Measurements from ENCODE around the gene SLC44A2.

SLC44A2 gene

DNA sequence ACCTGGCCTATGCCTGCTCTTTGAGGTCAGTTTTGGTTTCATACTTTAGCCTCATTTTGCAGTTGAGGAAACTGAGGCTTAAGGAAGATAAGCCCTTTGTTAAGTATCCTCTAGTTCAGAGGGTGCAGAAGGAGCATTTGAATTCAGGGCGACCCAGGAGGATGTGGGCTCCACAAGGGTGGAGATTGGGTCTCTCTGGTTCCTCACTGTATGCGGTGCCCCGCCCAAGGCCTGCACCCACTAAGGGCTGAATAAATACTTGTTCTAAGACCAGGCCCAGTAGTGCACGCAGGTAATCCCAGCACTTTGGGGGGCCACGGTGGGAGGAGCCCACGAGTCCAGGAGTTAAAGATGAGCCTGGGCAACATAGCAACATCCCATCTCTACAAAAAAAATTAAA, 768 bp upstream of the SLC44A2 start:
- no peak overlapping the region for H3K9ac ChIP-seq (ENCODE audit: insufficient read length)
- TF ChIP-seq POLR2AphosphoS5 (IDR thresholded peaks at IDR 0.05; ENCODE audit: borderline replicate concordance, low read depth, low read length) (no peak), FOXP2 (optimal IDR thresholded peaks at IDR 0.05; ENCODE audit: control extremely low read depth, extremely low read length, insufficient read depth) (no peak), EZH2 (IDR thresholded peaks at IDR 0.05) (no peak)
- H3K27ac ChIP-seq = no peak overlapping the region
- H3K36me3 ChIP-seq (ENCODE audit: insufficient read depth, low read length) = peaks cover 4% of the 10 kb centered on the region
- H3K9me3 ChIP-seq (ENCODE audit: low read depth, low read length) = no peaks in the 10 kb centered on the region
- no peak overlapping the region for H3K4me3 ChIP-seq
- no peak for DNase-seq (ENCODE audit: low read depth, low spot score)

DNA sequence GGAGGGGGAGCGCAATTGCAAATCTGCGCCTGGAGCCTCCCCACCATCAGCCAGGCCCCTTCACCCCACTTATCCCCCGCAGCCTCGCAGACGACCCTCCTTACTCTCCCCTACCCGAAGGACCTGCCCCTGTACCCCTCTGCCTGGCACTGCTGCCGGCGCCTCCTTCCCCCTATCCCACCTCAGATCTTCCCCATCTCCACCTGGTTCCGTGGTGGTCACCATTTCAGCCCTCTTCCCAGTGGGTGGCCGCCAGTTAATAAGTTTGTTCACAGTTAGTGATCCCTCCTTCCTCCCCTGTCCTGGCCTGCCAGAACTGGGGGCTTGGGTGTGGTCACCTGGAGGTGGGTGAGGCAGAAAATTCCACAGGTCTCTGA, 397 bp downstream of the SLC44A2 start:
- no peak overlapping the region for H3K9ac ChIP-seq (ENCODE audit: insufficient read length)
- TF ChIP-seq FOXP2 (optimal IDR thresholded peaks at IDR 0.05; ENCODE audit: control extremely low read depth, extremely low read length, insufficient read depth) (no peak), POLR2AphosphoS5 (IDR thresholded peaks at IDR 0.05; ENCODE audit: borderline replicate concordance, low read depth, low read length) (no peak), EZH2 (IDR thresholded peaks at IDR 0.05) (no peak)
- no peak for DNase-seq (ENCODE audit: low read depth, low spot score)
- no peaks in the 10 kb centered on the region for H3K9me3 ChIP-seq (ENCODE audit: low read depth, low read length)
- H3K4me3 ChIP-seq = no peak overlapping the region
- H3K27ac ChIP-seq = no peak overlapping the region
- H3K36me3 ChIP-seq (ENCODE audit: insufficient read depth, low read length) = peaks cover 4% of the 10 kb centered on the region

DNA sequence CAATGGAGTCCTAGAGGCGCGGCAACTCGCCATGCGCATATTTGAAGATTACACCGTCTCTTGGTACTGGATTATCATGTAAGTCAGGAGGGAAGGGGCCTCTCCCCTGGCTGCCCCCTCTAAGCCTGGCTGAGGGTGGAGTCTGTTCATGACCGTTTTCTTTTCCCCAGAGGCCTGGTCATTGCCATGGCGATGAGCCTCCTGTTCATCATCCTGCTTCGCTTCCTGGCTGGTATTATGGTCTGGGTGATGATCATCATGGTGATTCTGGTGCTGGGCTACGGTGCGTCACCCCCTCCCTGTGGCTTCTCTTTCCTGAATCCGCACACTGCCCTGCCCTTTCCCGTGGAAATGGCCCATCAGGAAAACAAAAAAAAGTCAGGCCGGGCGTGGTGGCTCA, 6.5 kb downstream of the SLC44A2 start:
- H3K27ac ChIP-seq = no peak overlapping the region
- DNase-seq (ENCODE audit: low read depth, low spot score) = no peak
- H3K4me3 ChIP-seq = no peak overlapping the region
- H3K36me3 ChIP-seq (ENCODE audit: insufficient read depth, low read length) = peaks cover 38% of the 10 kb centered on the region
- H3K9ac ChIP-seq (ENCODE audit: insufficient read length) = no peak overlapping the region
- TF ChIP-seq EZH2 (IDR thresholded peaks at IDR 0.05) = no peak
- no peaks in the 10 kb centered on the region for H3K9me3 ChIP-seq (ENCODE audit: low read depth, low read length)

DNA sequence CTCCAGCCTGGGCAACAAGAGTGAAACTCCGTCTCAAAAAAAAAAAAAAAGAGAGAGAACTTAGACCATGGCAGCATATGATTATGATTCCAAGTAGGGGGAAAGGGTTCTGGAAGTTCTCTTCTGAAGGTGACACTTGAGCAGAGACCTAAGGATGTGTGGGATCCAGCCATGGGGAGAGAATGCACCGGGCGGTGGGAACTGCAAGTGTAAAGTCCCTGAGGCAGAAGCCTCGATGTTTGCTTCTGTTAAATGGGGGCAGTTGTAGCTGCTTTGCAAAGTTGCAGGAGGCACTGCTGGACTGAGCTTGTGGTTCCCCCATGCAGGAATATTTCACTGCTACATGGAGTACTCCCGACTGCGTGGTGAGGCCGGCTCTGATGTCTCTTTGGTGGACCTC, 9.1 kb downstream of the SLC44A2 start:
- Histone ChIP-seq H3K27ac (no peak overlapping the region), H3K4me3 (no peak overlapping the region), H3K9ac (ENCODE audit: insufficient read length) (no peak overlapping the region), H3K36me3 (ENCODE audit: insufficient read depth, low read length) (peaks cover 39% of the 10 kb centered on the region; the same call in 1 of the 2 replicates), H3K9me3 (ENCODE audit: low read depth, low read length) (no peaks in the 10 kb centered on the region)
- TF ChIP-seq FOXP2 (optimal IDR thresholded peaks at IDR 0.05; ENCODE audit: control extremely low read depth, extremely low read length, insufficient read depth) (no peak), EZH2 (IDR thresholded peaks at IDR 0.05) (no peak), POLR2AphosphoS5 (IDR thresholded peaks at IDR 0.05; ENCODE audit: borderline replicate concordance, low read depth, low read length) (no peak)
- DNase-seq (ENCODE audit: low read depth, low spot score) = no peak

DNA sequence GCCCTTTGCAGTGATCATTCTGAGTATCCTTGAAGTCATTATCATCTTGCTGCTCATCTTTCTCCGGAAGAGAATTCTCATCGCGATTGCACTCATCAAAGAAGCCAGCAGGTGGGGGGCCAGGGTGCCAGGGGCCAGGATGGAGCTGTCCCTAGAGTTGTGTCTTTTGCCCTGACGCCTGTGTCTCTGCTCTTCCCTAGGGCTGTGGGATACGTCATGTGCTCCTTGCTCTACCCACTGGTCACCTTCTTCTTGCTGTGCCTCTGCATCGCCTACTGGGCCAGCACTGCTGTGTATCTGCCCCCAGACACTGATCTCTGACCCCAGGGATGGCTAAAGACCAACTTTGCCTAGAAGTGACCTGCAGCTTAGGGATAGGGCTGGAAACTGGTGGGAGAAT, 9.6 kb downstream of the SLC44A2 start:
- no peak for DNase-seq (ENCODE audit: low read depth, low spot score)
- H3K9ac ChIP-seq (ENCODE audit: insufficient read length) = no peak overlapping the region
- H3K27ac ChIP-seq = no peak overlapping the region
- no peak overlapping the region for H3K4me3 ChIP-seq
- H3K9me3 ChIP-seq (ENCODE audit: low read depth, low read length) = no peaks in the 10 kb centered on the region
- TF ChIP-seq POLR2AphosphoS5 (IDR thresholded peaks at IDR 0.05; ENCODE audit: borderline replicate concordance, low read depth, low read length) (no peak), EZH2 (IDR thresholded peaks at IDR 0.05) (no peak), FOXP2 (optimal IDR thresholded peaks at IDR 0.05; ENCODE audit: control extremely low read depth, extremely low read length, insufficient read depth) (no peak)
- peaks cover 39% of the 10 kb centered on the region; the same call in 1 of the 2 replicates for H3K36me3 ChIP-seq (ENCODE audit: insufficient read depth, low read length)

DNA sequence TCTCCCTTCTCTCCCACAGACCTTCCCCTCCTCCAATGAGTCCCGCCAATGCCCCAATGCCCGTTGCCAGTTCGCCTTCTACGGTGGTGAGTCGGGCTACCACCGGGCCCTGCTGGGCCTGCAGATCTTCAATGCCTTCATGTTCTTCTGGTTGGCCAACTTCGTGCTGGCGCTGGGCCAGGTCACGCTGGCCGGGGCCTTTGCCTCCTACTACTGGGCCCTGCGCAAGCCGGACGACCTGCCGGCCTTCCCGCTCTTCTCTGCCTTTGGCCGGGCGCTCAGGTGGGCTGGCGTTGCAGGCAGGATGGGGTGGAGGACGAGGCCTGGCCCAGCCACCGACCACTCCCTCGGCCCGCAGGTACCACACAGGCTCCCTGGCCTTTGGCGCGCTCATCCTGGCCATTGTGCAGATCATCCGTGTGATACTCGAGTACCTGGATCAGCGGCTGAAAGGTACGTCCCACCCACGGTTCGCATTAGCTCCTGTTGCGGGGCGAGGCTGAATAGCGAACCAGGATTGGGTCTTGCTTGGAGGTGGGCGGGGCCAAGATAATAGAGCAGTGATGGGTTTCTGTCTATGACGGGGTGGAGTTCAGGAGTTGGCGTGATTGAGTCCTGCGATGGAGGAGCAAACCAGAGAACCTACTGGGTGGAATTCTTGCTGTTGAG, 11.1 kb downstream of the SLC44A2 start:
- H3K4me3 ChIP-seq = no peak overlapping the region
- H3K36me3 ChIP-seq (ENCODE audit: insufficient read depth, low read length) = peaks cover 36% of the 10 kb centered on the region; the same call in 1 of the 2 replicates
- no peak for DNase-seq (ENCODE audit: low read depth, low spot score)
- H3K9me3 ChIP-seq (ENCODE audit: low read depth, low read length) = no peaks in the 10 kb centered on the region
- no peak overlapping the region for H3K27ac ChIP-seq
- no peak overlapping the region for H3K9ac ChIP-seq (ENCODE audit: insufficient read length)
- TF ChIP-seq POLR2AphosphoS5 (IDR thresholded peaks at IDR 0.05; ENCODE audit: borderline replicate concordance, low read depth, low read length) = no peak
- TF ChIP-seq FOXP2 (optimal IDR thresholded peaks at IDR 0.05; ENCODE audit: control extremely low read depth, extremely low read length, insufficient read depth) = no peak
- no peak for TF ChIP-seq EZH2 (IDR thresholded peaks at IDR 0.05)

DNA sequence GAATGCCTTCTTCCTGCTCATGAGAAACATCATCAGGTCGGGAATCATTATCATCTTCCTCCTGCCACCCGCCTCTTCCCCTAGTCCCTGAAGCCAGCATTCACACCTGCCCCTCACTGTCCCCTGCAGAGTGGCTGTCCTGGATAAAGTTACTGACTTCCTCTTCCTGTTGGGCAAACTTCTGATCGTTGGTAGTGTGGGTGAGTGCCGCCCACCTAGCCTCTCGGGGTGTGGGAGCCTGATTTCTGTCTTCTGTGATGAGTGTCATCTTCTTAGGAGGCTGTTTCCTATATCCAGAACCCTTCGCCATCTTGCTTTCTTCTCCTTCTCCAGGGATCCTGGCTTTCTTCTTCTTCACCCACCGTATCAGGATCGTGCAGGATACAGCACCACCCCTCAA, 12.5 kb downstream of the SLC44A2 start:
- Histone ChIP-seq H3K4me3 (no peak overlapping the region), H3K27ac (no peak overlapping the region), H3K36me3 (ENCODE audit: insufficient read depth, low read length) (peaks cover 29% of the 10 kb centered on the region; the same call in 1 of the 2 replicates), H3K9me3 (ENCODE audit: low read depth, low read length) (no peaks in the 10 kb centered on the region), H3K9ac (ENCODE audit: insufficient read length) (no peak overlapping the region)
- TF ChIP-seq POLR2AphosphoS5 (IDR thresholded peaks at IDR 0.05; ENCODE audit: borderline replicate concordance, low read depth, low read length) = no peak
- TF ChIP-seq EZH2 (IDR thresholded peaks at IDR 0.05) = no peak
- no peak for TF ChIP-seq FOXP2 (optimal IDR thresholded peaks at IDR 0.05; ENCODE audit: control extremely low read depth, extremely low read length, insufficient read depth)
- DNase-seq (ENCODE audit: low read depth, low spot score) = no peak

DNA sequence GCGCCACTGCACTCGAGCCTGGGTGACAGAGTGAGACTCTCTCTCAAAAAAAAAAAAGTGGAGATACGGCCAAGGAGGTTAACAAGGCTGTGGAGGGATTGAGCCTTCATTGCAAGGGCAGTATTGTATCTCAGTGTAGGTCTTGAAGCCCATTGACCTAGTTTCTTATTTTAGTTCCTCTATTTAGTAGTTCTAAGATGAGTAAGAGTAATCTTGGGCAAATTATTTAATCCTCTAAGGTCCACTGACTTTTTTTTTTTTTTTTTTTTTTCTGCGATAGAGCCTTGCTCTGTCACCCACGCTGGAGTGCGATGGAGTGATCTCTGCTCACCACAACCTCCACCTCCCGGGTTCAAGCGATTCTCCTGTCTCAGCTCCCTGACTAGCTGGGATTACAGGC, 14.5 kb downstream of the SLC44A2 start:
- no peak overlapping the region for H3K27ac ChIP-seq
- no peak overlapping the region for H3K4me3 ChIP-seq
- DNase-seq (ENCODE audit: low read depth, low spot score) = no peak
- no peak overlapping the region for H3K9ac ChIP-seq (ENCODE audit: insufficient read length)
- peaks cover 22% of the 10 kb centered on the region; the same call in 1 of the 2 replicates for H3K36me3 ChIP-seq (ENCODE audit: insufficient read depth, low read length)
- H3K9me3 ChIP-seq (ENCODE audit: low read depth, low read length) = no peaks in the 10 kb centered on the region
- TF ChIP-seq POLR2AphosphoS5 (IDR thresholded peaks at IDR 0.05; ENCODE audit: borderline replicate concordance, low read depth, low read length) (no peak), FOXP2 (optimal IDR thresholded peaks at IDR 0.05; ENCODE audit: control extremely low read depth, extremely low read length, insufficient read depth) (no peak), EZH2 (IDR thresholded peaks at IDR 0.05) (no peak)

DNA sequence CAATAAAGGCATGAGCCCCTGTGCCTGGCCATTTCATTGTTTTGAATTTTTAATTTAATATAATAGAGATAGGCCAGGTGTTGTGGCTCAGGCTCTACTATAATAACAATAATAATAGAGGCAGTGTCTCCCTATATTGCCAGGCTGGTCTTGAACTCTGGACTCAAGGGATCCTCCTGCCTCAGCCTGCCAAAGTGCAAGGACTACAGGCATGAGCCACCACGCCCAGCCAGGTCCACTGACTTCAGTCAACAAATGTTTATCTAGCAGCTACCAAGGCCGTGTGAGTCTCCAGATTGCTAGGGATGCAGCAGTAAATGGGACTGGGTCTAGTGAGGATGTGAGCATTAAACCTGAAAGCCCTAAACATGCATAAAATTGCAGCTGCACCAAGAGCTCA, 15.0 kb downstream of the SLC44A2 start:
- Histone ChIP-seq H3K36me3 (ENCODE audit: insufficient read depth, low read length) (peaks cover 16% of the 10 kb centered on the region; the same call in 1 of the 2 replicates), H3K9ac (ENCODE audit: insufficient read length) (no peak overlapping the region), H3K4me3 (no peak overlapping the region), H3K9me3 (ENCODE audit: low read depth, low read length) (no peaks in the 10 kb centered on the region), H3K27ac (no peak overlapping the region)
- no peak for DNase-seq (ENCODE audit: low read depth, low spot score)
- TF ChIP-seq FOXP2 (optimal IDR thresholded peaks at IDR 0.05; ENCODE audit: control extremely low read depth, extremely low read length, insufficient read depth) (no peak), EZH2 (IDR thresholded peaks at IDR 0.05) (no peak), POLR2AphosphoS5 (IDR thresholded peaks at IDR 0.05; ENCODE audit: borderline replicate concordance, low read depth, low read length) (no peak)

All from SK-N-MC (cell line).